Tibial artery (tissue), 4 donors: ENCODE measurements around the gene MPRIP.

ENCODE experiments used
- DNase-seq, 2 donors: peaks; one replicate each; pipeline ENCODE4 v3.0.0-alpha.2; 2019
- H3K27ac ChIP-seq, 2 donors: fragments of 200-600 bp; sonication (generic) in 1 of 2; 1 replicate in 1 of 2; 2 replicates in 1 of 2; pipeline ENCODE4 v1.5.1; 2018 to 2019; ENCODE audit warnings: mild to moderate bottlenecking in 1 of 2
- H3K27me3 ChIP-seq, 2 donors: fragments of 200-600 bp; sonication (generic) in 1 of 2; one replicate each; pipeline versions ENCODE4 v1.5.1 to v1.6.0; 2016 to 2019
- H3K36me3 ChIP-seq, 3 donors: fragments of 200-600 bp; sonication (generic) in 2 of 3; one replicate each; pipeline ENCODE4 v1.5.1; 2016 to 2019; ENCODE audit warnings: mild to moderate bottlenecking in 2 of 3
- H3K4me1 ChIP-seq, 4 donors: fragments of 200-600 bp; sonication (generic) in 2 of 4; 1 replicate in 3 of 4; 2 replicates in 1 of 4; pipeline ENCODE4 v1.5.1; 2016 to 2019
- H3K4me3 ChIP-seq, 2 donors: fragments of 200-600 bp; sonication (generic) in 1 of 2; 1 replicate in 1 of 2; 2 replicates in 1 of 2; pipeline ENCODE4 v1.5.1; 2018 to 2019; ENCODE audit warnings: mild to moderate bottlenecking in 2 of 2
- H3K9me3 ChIP-seq, 3 donors: fragments of 200-600 bp; sonication (generic) in 1 of 3; one replicate each; pipeline ENCODE4 v1.5.1; 2016 to 2019
- CTCF ChIP-seq, 2 experiments: fragments of 200-600 bp in 1 of 2; fragments of 450-650 bp in 1 of 2; IDR thresholded peaks; one replicate each; pipeline ENCODE4 v1.5.1; 2017 to 2019; ENCODE audit warnings: antibody characterized with exemption in 2 of 2, mild to moderate bottlenecking in 1 of 2, moderate library complexity in 1 of 2
- intact Hi-C: fragments of 100-400 bp; cut with DNase I; formaldehyde crosslinking; loops from one replicate; pipeline ENCODE4 v1.15.0; 2023; ENCODE audit warnings: low total_unique reads

Gene MPRIP

GRCh38 chr17:17041018-17041521 is 1.2 kb upstream of the MPRIP start:
- peaks cover 11 to 53% (median 38%) of the 10 kb centered on the region in 4 donors for H3K4me1 ChIP-seq
- TF ChIP-seq CTCF (IDR thresholded peaks at IDR 0.05) = no peak

GRCh38 chr17:17041571-17042383 is 480 bp upstream of the MPRIP start:
- Histone ChIP-seq H3K4me1 (peaks cover 11 to 53% (median 38%) of the 10 kb centered on the region in 4 donors), H3K27ac (peak overlapping the region; percentile 64 to 80), H3K9me3 (no peaks in the 10 kb centered on the region), H3K4me3 (peak overlapping the region; percentile 60 to 87), H3K36me3 (no peaks in the 10 kb centered on the region), H3K27me3 (no peaks in the 10 kb centered on the region)
- no peak for TF ChIP-seq CTCF (IDR thresholded peaks at IDR 0.05)
- intact Hi-C loops = no loop called here
- DNase-seq = peak; percentile 98 to 99

More at GRCh38 chr17:17041018-17041521, 1.2 kb upstream of the MPRIP start:
- Histone ChIP-seq H3K4me3 (no peak overlapping the region), H3K36me3 (no peaks in the 10 kb centered on the region), H3K27ac (peak overlapping the region; percentile 64 to 80), H3K27me3 (no peaks in the 10 kb centered on the region), H3K9me3 (no peaks in the 10 kb centered on the region)
- intact Hi-C loops = no loop called here
- DNase-seq = peak; percentile 20 to 80

GRCh38 chr17:17042851-17043460 is 699 bp downstream of the MPRIP start:
- H3K27me3 ChIP-seq = no peaks in the 10 kb centered on the region
- no peak for TF ChIP-seq CTCF (IDR thresholded peaks at IDR 0.05)
- peak in 1 of 2 donors; percentile 71 for DNase-seq
- intact Hi-C loops = no loop called here
- no peaks in the 10 kb centered on the region for H3K36me3 ChIP-seq
- no peaks in the 10 kb centered on the region for H3K9me3 ChIP-seq
- H3K27ac ChIP-seq = peak overlapping the region; percentile 82 to 92
- peaks cover 11 to 54% (median 41%) of the 10 kb centered on the region in 4 donors for H3K4me1 ChIP-seq
- peak overlapping the region; percentile 60 to 87 for H3K4me3 ChIP-seq

- Histone ChIP-seq H3K9me3 (no peaks in the 10 kb centered on the region), H3K4me1 (peaks cover 11 to 61% (median 48%) of the 10 kb centered on the region in 4 donors), H3K27me3 (no peaks in the 10 kb centered on the region), H3K27ac (peak overlapping the region; percentile 82 to 92), H3K36me3 (no peaks in the 10 kb centered on the region), H3K4me3 (peak overlapping the region; percentile 60 to 87)
- intact Hi-C loops = no loop called here
- TF ChIP-seq CTCF (IDR thresholded peaks at IDR 0.05) = no peak
- DNase-seq = peak in 1 of 2 donors; percentile 61
Observed at GRCh38 chr17:17043461-17044271, 1.4 kb downstream of the MPRIP start.

- peaks cover 11 to 75% (median 51%) of the 10 kb centered on the region in 4 donors for H3K4me1 ChIP-seq
- intact Hi-C loops = loop anchor here (5.0 kb wide), 1 partner anchor 62 kb away; no protein-coding TSS in a partner anchor
- peak overlapping the region; percentile 82 to 92 for H3K27ac ChIP-seq
- DNase-seq = peak in 1 of 2 donors; percentile 72
- H3K4me3 ChIP-seq = peak overlapping the region; percentile 60 to 87
- no peaks in the 10 kb centered on the region for H3K27me3 ChIP-seq
- H3K9me3 ChIP-seq = no peaks in the 10 kb centered on the region
- no peak for TF ChIP-seq CTCF (IDR thresholded peaks at IDR 0.05)
- H3K36me3 ChIP-seq = no peaks in the 10 kb centered on the region
Observed at GRCh38 chr17:17044846-17045561, 2.7 kb downstream of the MPRIP start.
